Nephron (organoid): Measurements from ENCODE around the gene DNASE2.
"Not testable (repeated sequence)": the region's sequence is repeated elsewhere in the genome, so short reads cannot be mapped to it uniquely, and the experiment has no call there.

ENCODE experiments used
- H3K27ac Mint-ChIP-seq, 3 experiments: 2 replicates each; pipeline ENCODE4 v1.8.0; 2020; ENCODE audit warnings: mixed read lengths in 3 of 3, mild to moderate bottlenecking in 2 of 3, moderate library complexity in 1 of 3
- H3K27me3 Mint-ChIP-seq: 2 replicates; pipeline ENCODE4 v1.8.0; 2021; ENCODE audit warnings: low read depth, mild to moderate bottlenecking, moderate library complexity, mixed read lengths
- H3K36me3 Mint-ChIP-seq: 2 replicates; pipeline ENCODE4 v1.8.0; 2020; ENCODE audit warnings: low read depth, mixed read lengths
- H3K4me1 Mint-ChIP-seq: 2 replicates; pipeline ENCODE4 v1.8.0; 2020; ENCODE audit warnings: mixed read lengths
- H3K4me3 Mint-ChIP-seq, 3 experiments: 2 replicates each; pipeline ENCODE4 v1.8.0; 2020; ENCODE audit warnings: mild to moderate bottlenecking in 3 of 3, mixed read lengths in 3 of 3, moderate library complexity in 2 of 3
- H3K9me3 Mint-ChIP-seq: 2 replicates; pipeline ENCODE4 v1.8.0; 2020; ENCODE audit warnings: mixed read lengths
- TF ChIP-seq, protein P1 (sequence below), 3 experiments: fragments of 200-600 bp; sonication (generic); IDR thresholded peaks; one replicate each; pipeline ENCODE4 v1.5.0; 2021; ENCODE audit warnings: antibody characterized with exemption in 3 of 3; ENCODE audit not compliant: unreplicated experiment in 3 of 3

Gene DNASE2

DNA sequence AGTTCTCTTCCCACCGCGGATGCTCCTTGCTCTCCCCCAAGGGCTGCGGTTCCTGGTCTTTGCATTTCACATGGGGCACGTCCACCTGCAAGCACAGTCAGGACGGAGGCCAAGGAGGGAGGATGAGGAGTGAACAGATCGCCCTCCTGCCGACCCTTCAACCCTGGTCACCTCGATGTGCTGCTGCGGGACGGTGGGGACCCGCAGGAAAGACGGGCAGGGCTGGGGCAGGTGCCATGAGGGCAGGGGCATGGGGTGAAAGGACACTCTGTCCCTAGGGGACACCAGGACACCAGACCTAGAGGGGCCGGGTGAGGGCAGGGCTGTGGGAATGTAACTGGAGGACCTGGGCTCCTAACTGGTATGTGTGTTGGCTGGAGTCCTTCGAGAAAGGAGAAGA lies 37.0 kb upstream of the DNASE2 start:
- H3K4me3 Mint-ChIP-seq: peak overlapping the region in 2 of 3 experiments; percentile 32 to 74
- H3K27ac Mint-ChIP-seq: no peak overlapping the region
- H3K4me1 Mint-ChIP-seq: peaks cover 10% of the 10 kb centered on the region
- TF ChIP-seq, protein P1, sequence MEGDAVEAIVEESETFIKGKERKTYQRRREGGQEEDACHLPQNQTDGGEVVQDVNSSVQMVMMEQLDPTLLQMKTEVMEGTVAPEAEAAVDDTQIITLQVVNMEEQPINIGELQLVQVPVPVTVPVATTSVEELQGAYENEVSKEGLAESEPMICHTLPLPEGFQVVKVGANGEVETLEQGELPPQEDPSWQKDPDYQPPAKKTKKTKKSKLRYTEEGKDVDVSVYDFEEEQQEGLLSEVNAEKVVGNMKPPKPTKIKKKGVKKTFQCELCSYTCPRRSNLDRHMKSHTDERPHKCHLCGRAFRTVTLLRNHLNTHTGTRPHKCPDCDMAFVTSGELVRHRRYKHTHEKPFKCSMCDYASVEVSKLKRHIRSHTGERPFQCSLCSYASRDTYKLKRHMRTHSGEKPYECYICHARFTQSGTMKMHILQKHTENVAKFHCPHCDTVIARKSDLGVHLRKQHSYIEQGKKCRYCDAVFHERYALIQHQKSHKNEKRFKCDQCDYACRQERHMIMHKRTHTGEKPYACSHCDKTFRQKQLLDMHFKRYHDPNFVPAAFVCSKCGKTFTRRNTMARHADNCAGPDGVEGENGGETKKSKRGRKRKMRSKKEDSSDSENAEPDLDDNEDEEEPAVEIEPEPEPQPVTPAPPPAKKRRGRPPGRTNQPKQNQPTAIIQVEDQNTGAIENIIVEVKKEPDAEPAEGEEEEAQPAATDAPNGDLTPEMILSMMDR (IDR thresholded peaks at IDR 0.05; ENCODE audit: unreplicated experiment in 3 of 3): no peak
- H3K36me3 Mint-ChIP-seq: peaks cover 13% of the 10 kb centered on the region
- H3K9me3 Mint-ChIP-seq: no peaks in the 10 kb centered on the region
- no peaks in the 10 kb centered on the region for H3K27me3 Mint-ChIP-seq

DNA sequence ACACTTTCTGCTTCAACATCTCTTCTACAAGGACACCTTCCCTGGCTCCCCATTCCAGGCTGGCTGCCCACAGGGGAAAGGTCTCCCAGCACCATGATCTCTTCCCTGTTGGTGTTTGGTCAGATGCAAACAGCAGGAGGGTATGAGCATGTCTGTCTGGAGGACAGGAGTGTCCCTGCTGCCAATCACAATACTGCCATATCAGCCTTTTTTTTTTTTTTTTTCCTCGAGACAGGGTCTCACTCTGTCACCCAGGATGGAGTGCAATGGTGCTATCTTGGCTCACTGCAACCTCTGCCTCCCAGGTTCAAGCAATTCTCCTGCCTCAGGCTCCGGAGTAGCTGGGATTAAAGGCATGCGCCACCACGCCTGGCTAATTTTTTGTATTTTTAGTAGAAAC lies 34.6 kb upstream of the DNASE2 start:
- Mint-ChIP-seq H3K27ac (peak overlapping the region in 1 of 3 experiments; percentile 22), H3K4me1 (peaks cover 23% of the 10 kb centered on the region)
- not testable (repeated sequence) for H3K9me3 Mint-ChIP-seq, H3K27me3 Mint-ChIP-seq, H3K4me3 Mint-ChIP-seq, H3K36me3 Mint-ChIP-seq

DNA sequence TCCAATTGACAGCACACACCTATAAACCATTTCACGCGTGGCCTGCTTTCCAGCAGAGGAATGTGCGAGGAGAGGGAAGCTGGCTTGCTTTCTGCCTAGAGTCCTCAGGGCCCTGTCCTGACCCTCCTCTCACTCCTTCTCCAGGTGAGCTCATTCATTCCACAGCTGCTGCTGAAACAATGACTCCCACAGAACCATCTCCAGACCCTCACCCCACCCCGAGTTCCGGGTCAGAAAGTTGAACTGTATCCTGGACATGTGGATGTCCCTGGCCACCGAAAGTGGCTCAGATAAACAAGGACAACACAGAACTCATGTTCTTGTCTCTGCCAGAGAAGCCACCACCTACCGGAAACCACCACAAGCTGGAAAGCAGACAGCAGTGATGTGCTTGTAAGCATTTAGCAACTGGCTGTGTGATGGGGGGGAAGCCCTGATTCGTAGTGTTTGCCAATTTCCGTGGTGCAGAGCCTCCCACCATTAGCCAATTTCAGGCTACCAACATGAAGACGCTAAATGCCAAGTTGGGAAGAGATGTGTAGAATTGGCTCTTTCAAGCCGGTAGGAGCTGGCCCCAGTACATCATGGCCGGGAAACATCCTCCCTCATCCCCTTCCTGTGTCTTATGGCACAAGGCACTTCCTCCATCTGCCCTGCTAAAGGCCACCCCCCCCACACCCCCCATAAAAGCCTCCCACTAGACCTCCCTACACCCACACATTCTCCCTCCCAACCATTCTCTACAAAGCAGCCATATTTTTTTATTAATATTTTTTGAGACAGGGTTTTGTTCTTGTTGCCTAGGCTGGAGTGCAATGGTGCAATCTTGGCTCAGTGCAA lies 32.8 kb upstream of the DNASE2 start:
- no peaks in the 10 kb centered on the region for H3K9me3 Mint-ChIP-seq
- TF ChIP-seq, protein P1 (IDR thresholded peaks at IDR 0.05; ENCODE audit: unreplicated experiment in 3 of 3): no peak
- H3K27me3 Mint-ChIP-seq: no peaks in the 10 kb centered on the region
- peak overlapping the region; percentile 77 to 99 (median 97) for H3K27ac Mint-ChIP-seq
- H3K4me1 Mint-ChIP-seq: peaks cover 24% of the 10 kb centered on the region
- H3K4me3 Mint-ChIP-seq: peak overlapping the region in 1 of 3 experiments; percentile 76
- H3K36me3 Mint-ChIP-seq: no peaks in the 10 kb centered on the region

DNA sequence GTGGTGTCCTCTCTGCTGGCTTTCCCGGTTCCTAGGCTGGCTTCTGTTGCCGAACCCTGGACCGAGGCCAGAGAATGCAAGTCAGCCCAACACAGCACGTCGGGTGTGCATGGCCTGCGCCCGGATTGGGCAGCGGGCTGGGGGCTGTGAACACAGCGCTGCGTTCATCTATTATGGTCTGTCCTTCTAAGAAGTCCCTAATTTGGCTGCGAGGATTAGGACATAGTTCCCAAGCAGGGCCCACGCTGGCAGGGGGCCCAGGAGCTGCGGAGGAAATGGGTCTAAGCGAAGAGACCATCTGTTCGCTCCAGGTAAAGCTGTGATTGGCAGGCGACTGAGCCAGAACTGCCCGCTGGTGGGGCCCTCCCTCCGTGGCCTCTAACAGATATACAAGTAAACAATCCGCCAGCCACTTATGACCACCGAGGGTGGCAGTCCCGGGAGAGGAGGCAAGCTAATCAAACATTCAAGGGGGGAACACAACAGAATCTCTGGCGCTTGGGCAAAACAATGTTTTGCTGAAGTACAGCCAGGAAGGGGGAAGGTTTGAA lies 31.8 kb upstream of the DNASE2 start:
- Mint-ChIP-seq H3K27ac (peak overlapping the region; percentile 77 to 99 (median 97)), H3K36me3 (no peaks in the 10 kb centered on the region), H3K27me3 (no peaks in the 10 kb centered on the region), H3K9me3 (no peaks in the 10 kb centered on the region), H3K4me3 (peak overlapping the region; percentile 14 to 76 (median 42)), H3K4me1 (peaks cover 28% of the 10 kb centered on the region)
- TF ChIP-seq, protein P1 (IDR thresholded peaks at IDR 0.05; ENCODE audit: unreplicated experiment in 3 of 3): no peak

DNA sequence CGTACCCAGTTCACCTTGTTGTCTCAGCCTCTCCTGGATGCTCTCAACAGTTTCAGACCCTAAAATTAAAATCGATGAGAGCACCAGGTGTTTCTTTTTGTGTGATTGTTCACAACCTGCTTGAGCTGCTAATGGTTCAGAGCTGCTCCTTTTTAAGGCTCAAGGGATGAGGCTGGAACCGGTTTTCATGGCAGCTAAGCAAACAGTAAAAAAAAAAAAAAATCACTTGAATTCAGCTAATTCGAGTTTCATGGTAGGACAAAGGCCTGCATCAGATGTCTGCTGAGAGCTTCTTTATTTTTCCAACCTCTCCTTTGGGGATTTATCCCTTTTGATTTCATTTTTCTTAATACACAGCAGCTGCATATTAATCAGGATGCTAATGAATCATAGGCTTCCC lies 31.3 kb upstream of the DNASE2 start:
- no peaks in the 10 kb centered on the region for H3K27me3 Mint-ChIP-seq
- H3K4me1 Mint-ChIP-seq: peaks cover 28% of the 10 kb centered on the region
- H3K36me3 Mint-ChIP-seq: no peaks in the 10 kb centered on the region
- TF ChIP-seq, protein P1 (IDR thresholded peaks at IDR 0.05; ENCODE audit: unreplicated experiment in 3 of 3): no peak
- H3K4me3 Mint-ChIP-seq: peak overlapping the region; percentile 14 to 76 (median 42)
- no peaks in the 10 kb centered on the region for H3K9me3 Mint-ChIP-seq
- peak overlapping the region; percentile 77 to 99 (median 97) for H3K27ac Mint-ChIP-seq

DNA sequence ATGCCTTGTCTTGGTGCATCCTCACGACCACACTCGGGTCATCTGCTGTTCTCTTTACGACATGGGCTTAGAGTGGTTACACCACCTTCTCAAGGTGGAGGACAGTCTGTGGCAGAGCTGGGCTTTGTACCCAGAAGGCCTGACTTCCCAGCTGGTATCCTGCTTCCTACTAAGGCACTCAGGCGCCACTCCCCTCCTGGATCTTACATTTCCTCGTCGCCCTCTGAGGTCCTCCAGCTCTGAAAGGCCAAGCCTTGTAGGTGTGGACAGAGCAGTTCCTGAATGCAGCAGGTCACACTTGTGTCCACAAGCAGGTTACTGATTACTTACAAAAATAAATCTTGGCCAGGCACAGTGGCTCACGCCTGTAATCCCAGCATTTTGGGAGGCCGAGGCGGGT lies 25.9 kb upstream of the DNASE2 start:
- TF ChIP-seq, protein P1 (IDR thresholded peaks at IDR 0.05; ENCODE audit: unreplicated experiment in 3 of 3): no peak
- Mint-ChIP-seq H3K4me3 (no peak overlapping the region), H3K27me3 (no peaks in the 10 kb centered on the region), H3K27ac (no peak overlapping the region), H3K36me3 (no peaks in the 10 kb centered on the region), H3K4me1 (peaks cover 7% of the 10 kb centered on the region), H3K9me3 (no peaks in the 10 kb centered on the region)
